NCI-H524 treated with DMSO at 0.1 percent for 48 hours (cell line): ENCODE results near the gene GOLGA8R.
"Not testable (repeated sequence)": the region's sequence is repeated elsewhere in the genome, so short reads cannot be mapped to it uniquely, and the experiment has no call there.

ENCODE experiments used
- DNase-seq: peaks from one replicate; lab custom pipeline; 2025; lab: John Stamatoyannopoulos, UW

The GOLGA8R gene, protein sequence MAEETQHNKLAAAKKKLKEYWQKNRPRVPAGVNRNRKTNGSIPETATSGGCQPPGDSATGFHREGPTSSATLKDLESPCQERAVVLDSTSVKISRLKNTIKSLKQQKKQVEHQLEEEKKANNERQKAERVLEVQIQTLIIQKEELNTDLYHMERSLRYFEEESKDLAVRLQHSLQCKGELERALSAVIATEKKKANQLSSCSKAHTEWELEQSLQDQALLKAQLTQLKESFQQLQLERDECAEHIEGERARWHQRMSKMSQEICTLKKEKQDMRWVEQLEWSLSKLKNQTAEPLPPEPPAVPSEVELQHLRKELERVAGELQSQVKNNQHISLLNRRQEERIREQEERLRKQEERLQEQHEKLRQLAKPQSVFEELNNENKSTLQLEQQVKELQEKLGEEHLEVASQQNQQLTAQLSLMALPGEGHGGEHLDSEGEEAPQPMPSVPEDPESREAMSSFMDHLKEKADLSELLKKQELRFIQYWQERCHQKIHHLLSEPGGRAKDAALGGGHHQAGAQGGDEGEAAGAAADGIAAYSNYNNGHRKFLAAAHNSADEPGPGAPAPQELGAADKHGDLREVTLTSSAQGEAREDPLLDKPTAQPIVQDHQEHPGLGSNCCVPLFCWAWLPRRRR

DNA sequence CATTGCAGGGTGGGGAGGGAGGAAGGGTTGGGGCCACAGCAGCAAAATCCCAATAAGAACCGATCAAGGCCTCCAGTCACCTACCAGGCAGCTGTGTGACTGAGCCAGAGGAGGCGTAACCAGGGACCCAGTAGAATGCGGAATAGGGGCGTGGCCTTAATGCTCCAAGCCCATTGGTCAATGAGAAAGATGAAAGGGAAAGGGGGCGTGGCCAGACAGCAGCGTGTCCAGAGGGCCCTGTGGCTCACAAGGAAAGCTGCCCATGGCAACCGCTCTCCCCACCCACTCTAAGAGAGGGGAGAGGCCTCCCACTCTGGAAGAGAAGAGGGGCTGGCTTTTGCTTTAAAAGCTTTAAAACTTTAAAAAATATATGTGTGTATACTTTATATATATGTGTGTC, at the start of gene GOLGA8R:
Gene GOLGA8R, minus strand, starts transcription at position 101 of the 400 bp plus-strand sequence. Its CDS starts 98 bp downstream, at position 3.
- not testable (repeated sequence) for DNase-seq

DNA sequence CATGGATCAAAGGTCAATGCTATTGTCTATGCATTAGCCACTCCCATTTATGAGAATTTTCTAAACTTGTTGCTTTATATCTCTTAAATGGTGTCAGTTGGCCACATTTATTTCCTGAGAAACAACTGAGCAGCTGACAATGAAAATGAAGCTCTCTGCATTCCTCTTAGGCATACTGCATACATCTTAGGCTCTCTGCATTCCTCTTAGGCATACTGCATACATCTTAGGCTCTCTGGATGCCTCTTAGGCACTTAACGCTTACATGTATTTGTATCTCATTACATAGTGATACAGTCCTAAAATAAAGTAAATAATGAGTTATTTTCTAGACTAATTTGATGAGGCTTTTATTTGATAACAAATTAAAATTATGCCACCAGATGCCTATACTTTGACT, 49.8 kb upstream of the GOLGA8R start:
- DNase-seq = not testable (repeated sequence)

DNA sequence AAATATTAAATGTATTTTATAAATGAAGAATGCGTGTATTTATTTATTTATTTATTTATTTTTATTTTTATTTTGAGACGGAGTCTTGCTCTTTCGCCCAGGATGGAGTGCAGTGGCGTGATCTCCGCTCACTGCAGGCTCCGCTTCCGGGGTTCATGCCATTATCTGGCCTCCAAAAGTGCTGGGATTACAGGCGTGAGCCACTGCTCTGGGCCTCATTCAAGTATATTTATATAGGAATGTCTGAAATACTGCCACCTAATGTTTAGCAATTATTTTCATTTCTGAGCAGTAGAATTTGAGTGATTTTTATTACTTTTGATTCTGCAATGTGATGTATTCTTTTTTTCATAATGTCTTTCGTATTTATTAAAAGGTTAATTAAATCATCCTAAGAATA, 48.1 kb upstream of the GOLGA8R start:
- DNase-seq = not testable (repeated sequence)

GRCh38 chr15:30452702-30453101, 38.6 kb upstream of the GOLGA8R start:
- DNase-seq = not testable (repeated sequence)

- not testable (repeated sequence) for DNase-seq
Observed at GRCh38 chr15:30438348-30438747, 24.3 kb upstream of the GOLGA8R start.

DNA sequence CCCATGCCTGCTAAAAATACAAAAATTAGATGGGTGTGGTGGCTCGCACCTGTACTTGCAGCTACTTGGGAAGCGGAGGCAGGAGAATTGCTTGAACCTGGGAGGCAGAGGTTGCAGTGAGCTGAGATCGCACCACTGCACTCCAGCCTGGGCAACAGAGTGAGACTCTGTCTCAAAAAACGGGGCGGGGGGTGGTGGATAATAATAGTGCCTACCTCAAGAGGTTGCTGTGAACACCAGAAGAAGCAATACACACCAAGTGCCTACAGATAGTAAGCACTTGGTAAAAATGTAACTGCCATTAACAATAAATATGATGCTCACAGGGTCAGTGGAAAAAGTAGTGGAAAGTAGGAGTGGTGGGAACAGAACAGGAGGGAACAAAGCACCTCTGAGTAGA, 21.8 kb upstream of the GOLGA8R start:
- not testable (repeated sequence) for DNase-seq

GRCh38 chr15:30420723-30421122, 6.7 kb upstream of the GOLGA8R start:
- not testable (repeated sequence) for DNase-seq

- not testable (repeated sequence) for DNase-seq
Observed at GRCh38 chr15:30407636-30408035, 6.4 kb downstream of the GOLGA8R start.

- not testable (repeated sequence) for DNase-seq
Observed at GRCh38 chr15:30398988-30399387, 15.1 kb downstream of the GOLGA8R start.

DNA sequence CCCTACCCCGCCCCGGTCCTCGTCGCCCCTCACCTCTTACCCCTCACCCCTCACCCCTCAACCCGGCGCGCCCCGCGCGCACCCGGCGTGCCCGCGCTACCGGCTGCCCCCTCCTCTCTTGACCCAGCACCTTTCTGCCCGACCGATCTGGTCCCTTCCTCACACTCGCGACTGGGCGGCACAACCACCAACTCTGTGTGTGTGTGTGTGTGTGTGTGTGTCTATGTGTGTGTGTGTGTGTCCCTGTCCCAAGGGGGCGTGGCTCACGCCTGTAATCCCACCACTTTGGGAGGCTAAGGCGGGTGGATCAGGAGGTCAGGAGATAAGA, 20.4 kb downstream of the GOLGA8R start:
- not testable (repeated sequence) for DNase-seq

DNA sequence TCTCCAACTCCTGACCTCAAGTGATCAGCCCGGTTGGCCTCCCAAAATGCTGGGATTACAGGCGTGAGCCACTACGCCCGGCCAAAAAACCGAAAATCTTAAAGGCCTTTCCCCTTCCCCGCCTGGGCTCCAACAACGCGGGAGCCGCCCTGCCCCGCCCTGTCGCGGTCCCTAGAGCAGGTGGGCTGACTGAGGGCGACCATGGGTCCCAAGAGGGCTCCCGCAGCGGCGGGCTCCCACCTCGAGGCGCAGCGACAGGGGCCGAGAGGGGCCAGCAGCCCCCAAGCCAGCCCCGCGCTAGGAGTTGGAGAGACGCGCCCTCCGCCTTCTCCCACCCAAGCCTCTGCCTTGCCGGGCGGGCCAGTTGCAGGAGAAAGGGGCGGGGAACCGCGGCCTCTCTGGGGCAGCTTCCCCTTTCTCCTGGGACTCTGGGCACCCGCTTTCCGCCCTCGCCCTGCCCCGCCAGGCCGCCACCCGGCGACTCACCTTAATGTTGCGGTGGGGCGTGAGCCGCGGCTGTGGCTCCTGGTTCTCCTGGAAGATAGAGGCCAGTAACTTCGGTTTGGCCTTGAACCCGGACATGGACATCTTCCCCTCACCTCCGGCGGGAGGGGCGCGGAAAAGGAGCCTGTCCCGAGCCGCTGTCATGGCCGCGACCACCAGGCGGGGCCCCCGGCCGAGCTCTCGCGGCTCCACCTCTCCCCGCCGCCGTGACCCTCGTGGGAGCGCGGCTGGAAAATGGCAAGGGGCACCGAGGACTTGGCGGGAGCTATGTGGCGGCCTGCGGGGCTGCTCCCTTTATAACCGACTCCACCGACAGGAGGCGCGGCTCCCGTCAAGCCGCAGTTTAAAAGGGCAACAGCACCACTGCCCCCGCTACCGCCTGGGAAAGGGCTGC, 21.0 kb downstream of the GOLGA8R start, which contains the start of gene CHRFAM7A:
Gene CHRFAM7A, minus strand, starts transcription at position 775 of the 898 bp plus-strand sequence. CDS start 10,189 bp downstream, outside the sequence.
- not testable (repeated sequence) for DNase-seq

DNA sequence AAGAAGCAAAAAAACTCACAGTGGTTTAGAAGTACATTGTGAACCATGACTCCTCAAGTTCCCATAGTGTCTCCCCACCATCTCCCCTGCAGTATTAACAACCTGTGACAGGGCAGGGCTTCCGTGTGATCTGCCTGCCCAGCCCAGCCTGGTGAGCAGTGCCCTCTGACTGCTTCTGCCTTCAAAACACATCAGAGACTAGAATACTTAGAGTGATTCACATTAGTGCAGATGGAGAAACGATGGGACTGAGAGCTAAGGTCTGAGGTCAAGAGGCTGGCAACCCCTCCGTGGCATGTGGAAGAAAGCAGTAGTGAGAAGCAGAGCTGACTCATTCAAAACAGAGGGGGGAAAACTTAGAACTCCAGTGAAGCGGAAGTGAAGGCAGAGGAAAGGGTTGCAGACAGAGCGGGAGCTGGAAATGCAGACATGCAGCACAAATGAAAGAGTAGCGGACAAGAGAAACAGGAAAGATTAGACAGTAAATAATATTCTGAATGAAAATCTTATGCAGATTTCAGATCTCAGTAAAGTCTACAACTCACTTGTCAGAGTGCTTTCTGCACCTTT, 27.7 kb downstream of the GOLGA8R start:
- DNase-seq = not testable (repeated sequence)

DNA sequence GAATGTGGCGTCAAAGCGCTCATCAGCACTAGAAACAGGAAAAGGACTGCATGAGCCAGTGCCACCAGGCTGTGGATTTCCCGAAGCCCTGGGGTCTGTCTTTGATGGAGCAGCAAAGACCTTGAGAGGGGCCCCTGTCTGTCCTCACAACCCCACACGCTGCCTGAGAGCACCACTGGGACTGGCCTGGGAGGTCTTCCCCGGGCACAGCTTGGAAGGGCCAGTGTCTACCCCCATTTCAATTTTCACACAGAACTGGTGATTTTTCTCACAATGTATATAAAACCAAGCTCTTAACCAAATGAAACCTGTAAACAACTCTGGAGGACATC, 37.0 kb downstream of the GOLGA8R start:
- DNase-seq = not testable (repeated sequence)

- DNase-seq = not testable (repeated sequence)
Observed at GRCh38 chr15:30376375-30377081, 37.5 kb downstream of the GOLGA8R start.

DNA sequence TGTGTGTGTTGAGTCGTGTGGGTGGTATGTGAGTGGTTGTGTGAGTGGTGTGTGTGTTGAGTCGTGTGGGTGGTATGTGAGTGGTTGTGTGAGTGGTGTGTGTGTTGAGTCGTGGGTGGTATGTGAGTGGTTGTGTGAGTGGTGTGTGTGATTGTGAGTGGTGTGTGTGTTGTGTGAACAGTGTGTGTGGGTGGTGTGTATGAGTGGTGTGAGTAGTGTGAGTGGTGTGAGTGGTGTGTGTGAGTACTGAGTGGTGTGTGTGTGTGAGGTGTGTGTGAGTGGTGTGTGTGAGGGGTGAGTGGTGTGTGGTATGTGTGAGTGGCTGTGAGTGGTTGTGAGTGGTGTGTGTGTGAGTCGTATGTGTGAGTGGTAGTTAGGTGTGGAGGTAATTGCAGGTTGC, 38.2 kb downstream of the GOLGA8R start:
- not testable (repeated sequence) for DNase-seq

- not testable (repeated sequence) for DNase-seq
Observed at GRCh38 chr15:30374862-30375261, 39.2 kb downstream of the GOLGA8R start.

DNA sequence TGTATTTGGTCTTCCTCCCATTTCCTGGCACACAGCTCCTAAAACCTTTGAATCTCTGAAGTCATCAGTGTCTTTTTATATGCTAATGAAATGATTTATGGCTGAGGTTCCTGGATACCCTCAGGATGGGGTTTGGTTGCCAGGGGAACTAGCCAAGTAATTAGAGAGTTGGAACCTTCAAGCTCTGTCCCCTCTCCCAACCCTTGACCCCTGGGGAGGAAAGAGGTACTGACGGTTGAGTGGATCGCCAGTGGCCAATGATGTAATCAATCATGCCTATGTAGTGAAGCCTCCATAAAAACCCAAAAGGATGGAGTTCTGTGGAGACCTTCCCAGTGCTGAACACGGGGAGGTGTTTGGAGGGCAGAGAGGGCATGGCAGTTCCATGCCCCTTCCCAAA, 45.8 kb downstream of the GOLGA8R start:
- not testable (repeated sequence) for DNase-seq

DNA sequence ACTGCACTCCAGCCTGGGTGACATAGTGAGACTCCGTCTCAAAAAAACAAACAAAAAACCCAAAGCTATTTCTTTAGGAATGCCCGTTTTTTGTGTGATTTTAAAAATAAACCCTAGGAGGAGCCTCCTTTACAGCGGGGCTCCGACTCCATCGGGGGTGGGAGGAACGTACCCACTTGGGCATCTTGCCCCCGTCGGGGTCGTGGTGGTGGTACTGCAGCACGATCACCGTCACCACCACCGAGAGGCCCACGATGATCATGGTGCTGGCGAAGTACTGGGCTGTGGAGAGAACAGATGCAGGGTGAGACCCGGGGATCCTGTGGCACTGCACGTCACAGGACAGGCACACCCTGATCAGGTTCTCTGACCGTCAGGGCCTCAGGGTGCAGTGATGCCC, 46.8 kb downstream of the GOLGA8R start:
- not testable (repeated sequence) for DNase-seq

DNA sequence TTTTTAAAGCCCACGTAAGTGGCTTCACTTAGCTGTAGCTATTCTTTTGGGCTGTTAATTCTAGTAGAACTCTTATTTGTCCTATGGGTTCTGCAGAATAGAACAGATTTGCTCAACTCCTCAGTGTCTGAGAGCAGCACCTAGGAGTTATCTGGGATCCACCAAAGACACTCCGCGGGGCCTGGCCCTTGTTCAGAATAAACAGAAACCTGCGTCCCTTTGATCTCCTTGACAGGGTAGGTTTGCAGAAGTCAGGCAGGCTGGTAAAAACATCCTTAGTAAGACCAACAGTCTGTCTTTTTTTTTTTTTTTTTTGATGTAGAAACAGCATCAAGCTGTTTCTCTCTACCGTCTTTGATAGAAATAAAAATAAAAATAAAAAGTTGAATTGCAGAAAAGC, 52.7 kb downstream of the GOLGA8R start:
- not testable (repeated sequence) for DNase-seq

GRCh38 chr15:30360990-30361389, 53.1 kb downstream of the GOLGA8R start:
- not testable (repeated sequence) for DNase-seq

GRCh38 chr15:30355043-30355442, 59.0 kb downstream of the GOLGA8R start:
- not testable (repeated sequence) for DNase-seq
